Bronchial epithelial cell (primary cell): Measurements from ENCODE around the gene NAT10. TPM values are rescaled to one million over a fixed set of nuclear protein-coding genes. Genes with fewer than 3 reads are reported as not detected.

ENCODE experiments used
- DNase-seq: peaks from one replicate; pipeline ENCODE4 v3.0.0-alpha.2; 2010; ENCODE audit warnings: low read depth
- FAIRE-seq: peaks from 2 replicates; lab custom pipeline; 2011; peaks lifted over from hg19 to GRCh38; lab: Jason Lieb, UNC
- H3K27me3 ChIP-seq: 2 replicates; pipeline ENCODE4 v1.5.1; 2011; ENCODE audit warnings: low read length; ENCODE audit not compliant: control insufficient read depth, insufficient read depth
- H3K36me3 ChIP-seq: 2 replicates; pipeline ENCODE4 v1.5.1; 2011; ENCODE audit warnings: low read length; ENCODE audit not compliant: control insufficient read depth, insufficient read depth
- H3K4me3 ChIP-seq: 2 replicates; pipeline ENCODE4 v1.5.1; 2011; ENCODE audit warnings: mild to moderate bottlenecking, low read depth, low read length, control low read depth
- total RNA-seq: library from RNA; depleted of rRNA; stranded (reverse); fragments of >200 nt; gene quantifications from 2 replicates; pipeline ENCODE4 v1.2.1, GENCODE V29; 2014
- TF ChIP-seq, protein P1 (sequence below): IDR thresholded peaks from 2 replicates; pipeline ENCODE4 v1.5.1; 2011; ENCODE audit warnings: mild to moderate bottlenecking, moderate library complexity, low read length, control low read depth, inconsistent platforms; ENCODE audit not compliant: insufficient read depth, severe bottlenecking

Gene NAT10
- total RNA-seq, 1 donor from 2014 or later = 14.0 TPM

GRCh38 chr11:34098813-34099212 lies 6.6 kb upstream of the NAT10 start:
- FAIRE-seq = no peak
- TF ChIP-seq, protein P1, sequence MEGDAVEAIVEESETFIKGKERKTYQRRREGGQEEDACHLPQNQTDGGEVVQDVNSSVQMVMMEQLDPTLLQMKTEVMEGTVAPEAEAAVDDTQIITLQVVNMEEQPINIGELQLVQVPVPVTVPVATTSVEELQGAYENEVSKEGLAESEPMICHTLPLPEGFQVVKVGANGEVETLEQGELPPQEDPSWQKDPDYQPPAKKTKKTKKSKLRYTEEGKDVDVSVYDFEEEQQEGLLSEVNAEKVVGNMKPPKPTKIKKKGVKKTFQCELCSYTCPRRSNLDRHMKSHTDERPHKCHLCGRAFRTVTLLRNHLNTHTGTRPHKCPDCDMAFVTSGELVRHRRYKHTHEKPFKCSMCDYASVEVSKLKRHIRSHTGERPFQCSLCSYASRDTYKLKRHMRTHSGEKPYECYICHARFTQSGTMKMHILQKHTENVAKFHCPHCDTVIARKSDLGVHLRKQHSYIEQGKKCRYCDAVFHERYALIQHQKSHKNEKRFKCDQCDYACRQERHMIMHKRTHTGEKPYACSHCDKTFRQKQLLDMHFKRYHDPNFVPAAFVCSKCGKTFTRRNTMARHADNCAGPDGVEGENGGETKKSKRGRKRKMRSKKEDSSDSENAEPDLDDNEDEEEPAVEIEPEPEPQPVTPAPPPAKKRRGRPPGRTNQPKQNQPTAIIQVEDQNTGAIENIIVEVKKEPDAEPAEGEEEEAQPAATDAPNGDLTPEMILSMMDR = no peak
- DNase-seq = no peak
- Histone ChIP-seq H3K36me3 (peaks cover 10% of the 10 kb centered on the region), H3K27me3 (no peaks in the 10 kb centered on the region), H3K4me3 (no peak overlapping the region)

- H3K36me3 ChIP-seq = peaks cover 4% of the 10 kb centered on the region
- TF ChIP-seq, protein P1 = no peak
- H3K27me3 ChIP-seq = no peaks in the 10 kb centered on the region
- H3K4me3 ChIP-seq = peak overlapping the region; percentile 66
- DNase-seq (no peak), FAIRE-seq (no peak)
These were observed 750 bp upstream of the NAT10 start for GRCh38 chr11:34104680-34105078.

GRCh38 chr11:34105957-34106504 lies 602 bp downstream of the NAT10 start:
- H3K27me3 ChIP-seq = no peaks in the 10 kb centered on the region
- TF ChIP-seq, protein P1 = no peak
- peak overlapping the region; percentile 66 for H3K4me3 ChIP-seq
- DNase-seq (peak; percentile 14), FAIRE-seq (no peak)
- H3K36me3 ChIP-seq = peaks cover 9% of the 10 kb centered on the region

DNA sequence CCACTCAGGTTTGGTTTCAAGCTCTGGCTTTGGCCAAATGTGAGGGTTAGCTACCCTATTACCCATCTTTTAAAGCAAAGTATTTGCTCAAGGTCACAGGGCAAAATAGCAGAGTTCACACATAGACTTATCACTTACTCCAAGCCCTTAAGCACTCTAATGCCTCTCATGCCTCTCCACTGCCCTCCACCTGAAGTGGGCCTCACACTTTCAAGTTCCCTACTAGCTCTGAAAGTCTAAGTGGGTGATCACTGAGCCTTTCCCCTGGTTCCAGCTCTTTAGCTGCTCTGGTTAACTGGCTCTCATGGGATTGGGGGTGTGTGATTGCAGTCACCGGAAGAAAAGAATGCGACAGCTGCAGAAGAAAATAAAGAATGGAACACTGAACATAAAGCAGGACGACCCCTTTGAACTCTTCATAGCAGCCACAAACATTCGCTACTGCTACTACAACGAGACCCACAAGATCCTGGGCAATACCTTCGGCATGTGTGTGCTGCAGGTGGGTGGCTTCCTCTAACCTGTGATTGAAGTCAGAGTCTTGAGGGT lies 6.4 kb downstream of the NAT10 start:
- TF ChIP-seq, protein P1 = no peak
- Histone ChIP-seq H3K27me3 (no peaks in the 10 kb centered on the region), H3K4me3 (no peak overlapping the region), H3K36me3 (peaks cover 27% of the 10 kb centered on the region)
- DNase-seq (no peak), FAIRE-seq (no peak)

DNA sequence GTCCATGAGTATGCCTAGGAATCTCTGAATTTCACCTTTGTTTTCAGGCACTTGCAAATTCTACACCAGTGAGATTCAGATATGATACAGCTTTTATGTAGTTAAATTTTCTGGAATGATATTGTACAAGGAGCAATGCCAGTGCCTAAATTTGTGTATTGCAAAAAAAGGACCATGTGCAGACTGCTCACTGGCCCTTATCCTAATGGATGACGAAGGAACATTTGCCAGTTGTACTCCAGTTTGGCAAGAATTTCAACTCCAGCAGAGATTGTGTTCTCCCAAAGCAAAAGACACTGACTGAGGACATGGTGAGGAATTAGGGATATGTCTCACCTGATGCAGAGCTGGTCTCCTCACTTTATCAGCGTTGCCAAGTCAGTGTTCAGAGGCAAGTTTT lies 8.6 kb downstream of the NAT10 start:
- Histone ChIP-seq H3K4me3 (no peak overlapping the region), H3K27me3 (no peaks in the 10 kb centered on the region), H3K36me3 (peaks cover 36% of the 10 kb centered on the region)
- TF ChIP-seq, protein P1 = no peak
- FAIRE-seq (no peak), DNase-seq (no peak)

DNA sequence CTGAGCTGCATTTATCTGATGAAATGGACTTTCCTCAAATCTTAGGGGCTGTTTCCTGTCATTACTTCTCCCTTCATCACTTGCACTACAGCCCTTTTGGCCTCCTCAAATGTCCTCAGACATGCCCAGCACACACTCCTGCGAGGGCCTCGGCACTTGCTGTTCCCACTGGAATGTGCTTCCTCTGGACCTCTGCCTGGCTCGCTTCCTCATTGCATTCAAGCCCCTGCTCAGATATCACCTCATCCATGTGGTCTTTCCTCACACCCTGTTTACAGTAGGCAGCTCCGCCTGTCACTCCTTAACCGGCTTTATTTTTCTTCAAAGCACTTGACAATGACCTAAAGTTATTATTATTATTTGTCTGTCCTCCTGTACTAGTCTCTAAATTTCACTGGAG lies 9.0 kb downstream of the NAT10 start:
- DNase-seq = no peak
- TF ChIP-seq, protein P1 = no peak

More for the DNA sequence above, 9.0 kb downstream of the NAT10 start:
- FAIRE-seq = no peak
- H3K4me3 ChIP-seq = no peak overlapping the region
- H3K27me3 ChIP-seq = no peaks in the 10 kb centered on the region
- H3K36me3 ChIP-seq = peaks cover 39% of the 10 kb centered on the region
